Body of pancreas (tissue), 4 donors: ENCODE results near the gene RAB5A. TPM values are rescaled to one million over a fixed set of nuclear protein-coding genes. Genes with fewer than 3 reads are reported as not detected.

Source experiments
- ATAC-seq: fragments of 150-250 bp; one replicate; pipeline ENCODE4 v1.9.1; 2016
- DNase-seq, 4 donors: peaks; one replicate each; pipeline ENCODE4 v3.0.0-alpha.2; 2019
- H3K27ac ChIP-seq, 4 donors: fragments of 200-600 bp; sonication (generic); 1 replicate in 3 of 4; 2 replicates in 1 of 4; pipeline versions ENCODE4 v1.5.1 to v1.6.1; 2016 to 2019; ENCODE audit warnings: mild to moderate bottlenecking in 1 of 4, mixed read lengths in 1 of 4, moderate library complexity in 1 of 4
- H3K27me3 ChIP-seq, 2 donors: fragments of 200-600 bp; sonication (generic); one replicate each; pipeline ENCODE4 v1.6.0; 2016; ENCODE audit warnings: mild to moderate bottlenecking in 1 of 2
- H3K36me3 ChIP-seq, 2 donors: fragments of 200-600 bp; sonication (generic); replicated peaks in 1 of 2; 2 replicates each; pipeline ENCODE4 v1.5.1; 2016; ENCODE audit warnings: low read depth in 2 of 2; ENCODE audit not compliant: insufficient read depth in 1 of 2
- H3K4me1 ChIP-seq: fragments of 200-600 bp; sonication (generic); one replicate; pipeline ENCODE4 v1.6.0; 2016
- H3K4me3 ChIP-seq, 2 donors: fragments of 200-600 bp; sonication (generic); 1 replicate in 1 of 2; 2 replicates in 1 of 2; pipeline ENCODE4 v1.5.1; 2016 to 2019
- H3K9me3 ChIP-seq, 3 donors: fragments of 200-600 bp; sonication (generic); 1 replicate in 2 of 3; 2 replicates in 1 of 3; pipeline ENCODE4 v1.5.1; 2016
- POLR2A ChIP-seq, 3 donors: fragments of 450-650 bp; IDR thresholded peaks; one replicate each; pipeline ENCODE4 v1.6.1; 2016; ENCODE audit warnings: antibody characterized with exemption in 3 of 3, mild to moderate bottlenecking in 2 of 3
- WGBS, 2 donors: methylation state at CpG; one replicate each; pipeline ENCODE4 v1.1.5; 2017; 5-methylcytosine and 5-hydroxymethylcytosine counted together
- intact Hi-C: fragments of 100-400 bp; cut with DNase I; formaldehyde crosslinking; loops from one replicate; pipeline ENCODE4 v1.15.1; 2023
- total RNA-seq, 2 donors: library from RNA; depleted of rRNA; stranded (reverse); fragments of >200 nt; gene quantifications; one replicate each; pipeline ENCODE4 v1.1.0, GENCODE V29; 2016
- TF ChIP-seq, protein P1 (sequence below), 7 experiments: fragments of 450-650 bp in 4 of 7; fragments of 200-600 bp in 3 of 7; sonication (generic) in 3 of 7; IDR thresholded peaks; one replicate each; pipeline ENCODE4 v1.5.1; 2016 to 2019; ENCODE audit warnings: antibody characterized with exemption in 7 of 7

Gene RAB5A
- total RNA-seq, 2 donors from 2014 or later: 30.6 to 35.3 TPM

DNA sequence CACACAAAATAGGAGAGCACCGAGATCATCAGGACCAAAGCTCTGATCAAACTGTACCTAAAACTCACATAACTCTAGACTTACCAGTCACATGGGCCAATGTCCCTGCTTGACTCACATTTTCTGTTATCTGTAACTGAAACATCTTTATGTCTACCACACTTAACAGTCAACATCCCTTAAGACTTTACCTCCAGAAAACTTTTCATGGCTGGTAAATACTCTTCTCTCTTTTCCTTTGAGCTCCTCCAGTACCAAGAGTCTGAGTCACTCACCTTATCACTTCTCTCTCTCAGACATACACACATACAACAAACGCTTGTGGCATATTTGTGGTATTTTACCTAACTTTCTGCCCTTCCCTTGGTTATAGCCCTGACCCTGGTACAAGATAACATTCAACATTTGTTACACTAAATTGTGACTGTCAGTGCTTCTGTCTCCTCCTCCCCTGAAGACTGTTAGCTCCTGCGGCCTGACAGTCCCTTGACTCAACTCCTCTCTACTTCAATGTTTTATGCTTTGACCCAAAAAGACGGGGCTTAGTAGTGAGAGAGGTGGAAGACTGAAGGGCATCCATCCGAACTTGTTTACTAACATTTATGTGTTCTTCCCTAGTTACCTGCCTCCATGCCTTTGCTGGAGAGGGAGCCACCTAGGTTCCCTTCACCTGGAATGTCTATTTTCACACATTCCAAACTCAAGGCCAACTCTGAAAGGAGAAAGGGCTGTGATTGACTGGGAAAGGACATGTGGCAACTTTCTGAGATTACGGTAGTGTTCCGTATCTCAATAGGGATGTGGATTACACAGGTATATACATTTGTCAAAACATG is 9.2 kb upstream of the RAB5A start:
- no peak for ATAC-seq

DNA sequence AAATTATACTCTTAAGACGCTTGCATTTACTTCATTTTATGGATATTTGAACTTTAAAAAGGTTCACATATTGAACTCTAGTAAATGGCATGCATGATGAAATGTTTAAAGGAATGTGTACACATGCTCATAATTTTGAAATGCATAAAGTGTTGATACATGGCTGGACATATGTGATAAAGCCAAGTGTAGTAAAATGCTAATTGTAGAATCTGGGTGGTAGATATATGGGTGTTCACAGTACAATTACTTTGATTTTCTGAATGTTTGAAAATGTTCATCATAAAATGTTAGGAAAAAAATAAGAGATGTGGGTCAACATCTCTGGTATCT is 8.6 kb upstream of the RAB5A start:
- Histone ChIP-seq H3K36me3 (no peaks in the 10 kb centered on the region), H3K4me3 (no peak overlapping the region), H3K27ac (no peak overlapping the region), H3K4me1 (no peaks in the 10 kb centered on the region), H3K27me3 (no peaks in the 10 kb centered on the region), H3K9me3 (no peaks in the 10 kb centered on the region)
- ATAC-seq: no peak
- intact Hi-C loops: no loop called here
- DNase-seq: no peak
- 39 to 53% methylated on average over 1 of the region's 1 CpG for WGBS, 2 donors
- TF ChIP-seq POLR2A (IDR thresholded peaks at IDR 0.05): no peak
- TF ChIP-seq, protein P1, sequence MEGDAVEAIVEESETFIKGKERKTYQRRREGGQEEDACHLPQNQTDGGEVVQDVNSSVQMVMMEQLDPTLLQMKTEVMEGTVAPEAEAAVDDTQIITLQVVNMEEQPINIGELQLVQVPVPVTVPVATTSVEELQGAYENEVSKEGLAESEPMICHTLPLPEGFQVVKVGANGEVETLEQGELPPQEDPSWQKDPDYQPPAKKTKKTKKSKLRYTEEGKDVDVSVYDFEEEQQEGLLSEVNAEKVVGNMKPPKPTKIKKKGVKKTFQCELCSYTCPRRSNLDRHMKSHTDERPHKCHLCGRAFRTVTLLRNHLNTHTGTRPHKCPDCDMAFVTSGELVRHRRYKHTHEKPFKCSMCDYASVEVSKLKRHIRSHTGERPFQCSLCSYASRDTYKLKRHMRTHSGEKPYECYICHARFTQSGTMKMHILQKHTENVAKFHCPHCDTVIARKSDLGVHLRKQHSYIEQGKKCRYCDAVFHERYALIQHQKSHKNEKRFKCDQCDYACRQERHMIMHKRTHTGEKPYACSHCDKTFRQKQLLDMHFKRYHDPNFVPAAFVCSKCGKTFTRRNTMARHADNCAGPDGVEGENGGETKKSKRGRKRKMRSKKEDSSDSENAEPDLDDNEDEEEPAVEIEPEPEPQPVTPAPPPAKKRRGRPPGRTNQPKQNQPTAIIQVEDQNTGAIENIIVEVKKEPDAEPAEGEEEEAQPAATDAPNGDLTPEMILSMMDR (IDR thresholded peaks at IDR 0.05): no peak

More for the DNA sequence above, 9.2 kb upstream of the RAB5A start:
- no peak overlapping the region for H3K4me3 ChIP-seq
- H3K36me3 ChIP-seq: no peaks in the 10 kb centered on the region
- no peak overlapping the region for H3K27ac ChIP-seq
- H3K9me3 ChIP-seq: no peaks in the 10 kb centered on the region
- H3K27me3 ChIP-seq: no peaks in the 10 kb centered on the region
- no peaks in the 10 kb centered on the region for H3K4me1 ChIP-seq
- TF ChIP-seq, protein P1 (IDR thresholded peaks at IDR 0.05): no peak
- TF ChIP-seq POLR2A (IDR thresholded peaks at IDR 0.05): no peak
- no peak for DNase-seq
- WGBS, 2 donors: 28 to 41% methylated on average over 7 of the region's 7 CpGs
- intact Hi-C loops: no loop called here

DNA sequence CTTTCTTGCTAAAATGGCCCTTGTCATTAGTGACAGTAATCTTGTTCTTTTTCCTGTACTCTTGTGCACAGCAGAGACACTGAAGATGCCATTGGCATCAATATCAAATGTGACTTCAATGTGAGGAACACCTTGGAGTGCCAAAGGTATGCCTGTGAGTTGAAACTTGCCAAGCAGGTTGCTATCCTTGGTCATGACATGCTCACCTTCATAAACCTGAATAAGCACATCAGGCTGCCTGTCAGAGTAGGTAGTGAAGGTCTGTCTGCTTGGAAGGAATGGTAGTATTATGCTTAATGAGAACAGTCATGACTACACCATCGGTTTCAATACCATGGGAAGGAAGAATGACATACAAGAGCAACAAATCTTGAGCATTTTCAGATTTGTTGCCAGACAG is 6.3 kb upstream of the RAB5A start:
- Histone ChIP-seq H3K9me3 (no peaks in the 10 kb centered on the region), H3K4me1 (no peaks in the 10 kb centered on the region), H3K27me3 (no peaks in the 10 kb centered on the region), H3K4me3 (no peak overlapping the region), H3K36me3 (no peaks in the 10 kb centered on the region), H3K27ac (no peak overlapping the region)
- intact Hi-C loops: no loop called here
- no peak for DNase-seq
- ATAC-seq: no peak
- TF ChIP-seq POLR2A (IDR thresholded peaks at IDR 0.05): no peak
- TF ChIP-seq, protein P1 (IDR thresholded peaks at IDR 0.05): no peak
- WGBS, 2 donors: 86% methylated on average over 1 of the region's 1 CpG

DNA sequence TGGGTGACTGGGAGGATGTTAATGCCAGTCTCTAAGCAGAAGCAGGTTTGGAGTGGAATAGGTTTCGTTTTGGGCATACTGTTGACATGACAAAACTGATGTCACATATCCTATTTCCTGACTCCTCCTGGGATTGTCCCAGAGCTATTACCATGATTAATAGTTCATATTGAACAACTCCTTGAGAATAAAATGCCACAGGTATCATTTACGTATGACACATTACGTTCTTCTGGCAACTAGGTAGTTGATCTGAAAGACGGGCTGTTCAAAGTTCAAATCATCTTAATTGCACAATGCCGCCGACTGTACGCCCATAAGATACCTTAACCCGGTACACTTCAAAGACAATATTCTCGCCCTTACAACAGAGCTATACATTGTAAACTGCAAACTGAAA is 1.4 kb upstream of the RAB5A start:
- no peak overlapping the region for H3K4me3 ChIP-seq
- H3K9me3 ChIP-seq: no peaks in the 10 kb centered on the region
- WGBS, 2 donors: 58 to 61% methylated on average over 9 of the region's 9 CpGs
- TF ChIP-seq, protein P1 (IDR thresholded peaks at IDR 0.05): no peak
- no peak for TF ChIP-seq POLR2A (IDR thresholded peaks at IDR 0.05)
- H3K27ac ChIP-seq: no peak overlapping the region
- DNase-seq: no peak
- H3K36me3 ChIP-seq: no peaks in the 10 kb centered on the region
- intact Hi-C loops: no loop called here
- ATAC-seq: no peak
- H3K27me3 ChIP-seq: no peaks in the 10 kb centered on the region
- peaks cover 22% of the 10 kb centered on the region for H3K4me1 ChIP-seq
